Measurements from ENCODE around the gene DCLK1. TPM values are rescaled to one million over a fixed set of nuclear protein-coding genes. Genes with fewer than 3 reads are reported as not detected.

The DCLK1 gene
- total and polyA plus RNA-seq, 2 experiments from 2014 or later: 0.48 to 0.65 TPM

GRCh38 chr13:35923347-35923746 is 207.8 kb downstream of the DCLK1 start:
- Histone ChIP-seq H3K4me2 (ENCODE audit: unreplicated experiment) (peak overlapping the region; percentile 49), H3K79me2 (ENCODE audit: insufficient read depth) (no peaks in the 10 kb centered on the region), H3F3A (ENCODE audit: insufficient read depth) (peaks cover 22% of the 10 kb centered on the region), H3K4me3 (0 out of 2 replicates have a peak overlapping the region, but pooled peaks have one; percentile 6), H2AFZ (no peak overlapping the region), H4K20me1 (ENCODE audit: insufficient read depth) (no peaks in the 10 kb centered on the region), H3K36me3 (ENCODE audit: low read depth) (no peaks in the 10 kb centered on the region), H3K9me3 (ENCODE audit: low read depth) (no peaks in the 10 kb centered on the region), H3K4me1 (ENCODE audit: insufficient read depth) (peaks cover 40% of the 10 kb centered on the region), H3K27me3 (replicated peaks; ENCODE audit: insufficient read depth) (no peaks in the 10 kb centered on the region), H3K9me2 (ENCODE audit: insufficient read depth) (no peaks in the 10 kb centered on the region), H3K27ac (peak overlapping the region; percentile 29), H3K9ac (no peak overlapping the region)
- in situ Hi-C loops (cut with MboI): no loop called here
- TF ChIP-seq EZH2 (IDR thresholded peaks at IDR 0.05; ENCODE audit: insufficient read depth, poor library complexity, severe bottlenecking) (no peak), EZH2phosphoT487 (IDR thresholded peaks at IDR 0.05; ENCODE audit: insufficient read depth, low read depth) (no peak)
- 0% methylated on average over 3 of the region's 3 CpGs for WGBS, 2 experiments (ENCODE audit: low coverage in 1 of 2, low lambda C conversion rate in 2 of 2, missing lambda C conversion rate in 2 of 2)
- peak; percentile 84 for DNase-seq

- no peaks in the 10 kb centered on the region for H4K20me1 ChIP-seq (ENCODE audit: insufficient read depth)
- in situ Hi-C loops (cut with MboI): no loop called here
- no peak overlapping the region for H3K4me2 ChIP-seq (ENCODE audit: unreplicated experiment)
- no peak overlapping the region for H3K27ac ChIP-seq
- no peaks in the 10 kb centered on the region for H3K27me3 ChIP-seq (replicated peaks; ENCODE audit: insufficient read depth)
- peaks cover 23% of the 10 kb centered on the region for H3F3A ChIP-seq (ENCODE audit: insufficient read depth)
- H2AFZ ChIP-seq: no peak overlapping the region
- no peaks in the 10 kb centered on the region for H3K9me3 ChIP-seq (ENCODE audit: low read depth)
- 89 to 94% methylated on average over 7 of the region's 7 CpGs for WGBS, 2 experiments (ENCODE audit: low coverage in 1 of 2, low lambda C conversion rate in 2 of 2, missing lambda C conversion rate in 2 of 2)
- H3K4me3 ChIP-seq: no peak overlapping the region
- peaks cover 43% of the 10 kb centered on the region for H3K4me1 ChIP-seq (ENCODE audit: insufficient read depth)
- H3K79me2 ChIP-seq (ENCODE audit: insufficient read depth): no peaks in the 10 kb centered on the region
- no peaks in the 10 kb centered on the region for H3K36me3 ChIP-seq (ENCODE audit: low read depth)
- TF ChIP-seq EZH2 (IDR thresholded peaks at IDR 0.05; ENCODE audit: insufficient read depth, poor library complexity, severe bottlenecking) (no peak), EZH2phosphoT487 (IDR thresholded peaks at IDR 0.05; ENCODE audit: insufficient read depth, low read depth) (no peak)
- no peak overlapping the region for H3K9ac ChIP-seq
- no peak for DNase-seq
- H3K9me2 ChIP-seq (ENCODE audit: insufficient read depth): no peaks in the 10 kb centered on the region
Observed at GRCh38 chr13:35920816-35921215, 210.4 kb downstream of the DCLK1 start.

- peak overlapping the region; percentile 70 for H3K27ac ChIP-seq
Observed at GRCh38 chr13:35917942-35918645, 213.1 kb downstream of the DCLK1 start.

DNA sequence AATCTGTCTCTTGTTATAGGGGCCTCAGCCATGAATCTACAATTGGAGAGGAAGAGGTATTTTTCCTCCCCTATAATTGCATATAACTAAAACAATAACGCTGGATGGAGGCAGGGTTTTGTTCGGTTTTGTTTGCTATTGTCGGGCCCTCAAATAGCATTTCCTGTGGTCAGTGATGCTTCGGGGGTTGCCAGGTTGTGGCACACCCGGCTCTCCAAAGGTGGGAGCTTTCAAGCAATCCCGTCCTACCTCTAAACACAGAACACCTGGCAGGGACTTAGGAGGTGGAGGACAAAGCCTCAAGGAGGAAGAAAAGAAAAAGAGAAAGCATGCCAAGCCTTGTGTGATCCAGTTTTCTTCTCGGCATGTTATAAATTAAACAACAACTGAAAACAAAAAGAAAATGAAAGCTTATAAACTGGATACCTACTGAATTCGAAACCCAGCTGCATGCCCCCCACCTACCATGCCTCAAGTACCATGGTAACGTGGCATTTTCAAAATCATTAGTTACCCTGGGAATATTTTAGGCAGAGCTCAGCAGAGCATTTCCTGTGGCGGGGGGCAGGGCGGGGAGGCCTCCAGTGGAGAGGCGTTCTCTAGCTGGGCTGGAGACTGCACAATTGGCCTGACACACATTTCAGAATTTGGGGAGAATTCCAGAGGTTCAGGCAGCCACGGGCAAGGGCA is 213.8 kb downstream of the DCLK1 start:
- H3K79me2 ChIP-seq (ENCODE audit: insufficient read depth): no peaks in the 10 kb centered on the region
- no peaks in the 10 kb centered on the region for H3K36me3 ChIP-seq (ENCODE audit: low read depth)
- peak overlapping the region; percentile 80 for H2AFZ ChIP-seq
- peak overlapping the region; percentile 56 for H3K4me3 ChIP-seq
- TF ChIP-seq EZH2 (IDR thresholded peaks at IDR 0.05; ENCODE audit: insufficient read depth, poor library complexity, severe bottlenecking) (no peak), EZH2phosphoT487 (IDR thresholded peaks at IDR 0.05; ENCODE audit: insufficient read depth, low read depth) (no peak)
- no peaks in the 10 kb centered on the region for H3K9me3 ChIP-seq (ENCODE audit: low read depth)
- peaks cover 23% of the 10 kb centered on the region for H3F3A ChIP-seq (ENCODE audit: insufficient read depth)
- no peaks in the 10 kb centered on the region for H4K20me1 ChIP-seq (ENCODE audit: insufficient read depth)
- H3K9me2 ChIP-seq (ENCODE audit: insufficient read depth): no peaks in the 10 kb centered on the region
- peak overlapping the region; percentile 64 for H3K9ac ChIP-seq
- H3K27me3 ChIP-seq (replicated peaks; ENCODE audit: insufficient read depth): no peaks in the 10 kb centered on the region
- peak overlapping the region; percentile 70 for H3K27ac ChIP-seq
- in situ Hi-C loops (cut with MboI): no loop called here
- H3K4me1 ChIP-seq (ENCODE audit: insufficient read depth): peaks cover 38% of the 10 kb centered on the region
- no peak for DNase-seq
- WGBS, 2 experiments (ENCODE audit: low coverage in 1 of 2, low lambda C conversion rate in 2 of 2, missing lambda C conversion rate in 2 of 2): 32 to 42% methylated on average over 11 to 13 of the region's 13 CpGs
- peak overlapping the region; percentile 69 for H3K4me2 ChIP-seq (ENCODE audit: unreplicated experiment)

More at GRCh38 chr13:35917942-35918645, 213.1 kb downstream of the DCLK1 start:
- no peaks in the 10 kb centered on the region for H3K36me3 ChIP-seq (ENCODE audit: low read depth)
- 7 to 8% methylated on average over 8 of the region's 8 CpGs for WGBS, 2 experiments (ENCODE audit: low coverage in 1 of 2, low lambda C conversion rate in 2 of 2, missing lambda C conversion rate in 2 of 2)
- DNase-seq: peak; percentile 72
- H3K9me2 ChIP-seq (ENCODE audit: insufficient read depth): no peaks in the 10 kb centered on the region
- TF ChIP-seq EZH2phosphoT487 (IDR thresholded peaks at IDR 0.05; ENCODE audit: insufficient read depth, low read depth) (no peak), EZH2 (IDR thresholded peaks at IDR 0.05; ENCODE audit: insufficient read depth, poor library complexity, severe bottlenecking) (no peak)
- peak overlapping the region; percentile 64 for H3K9ac ChIP-seq
- no peaks in the 10 kb centered on the region for H3K27me3 ChIP-seq (replicated peaks; ENCODE audit: insufficient read depth)
- H4K20me1 ChIP-seq (ENCODE audit: insufficient read depth): no peaks in the 10 kb centered on the region
- peaks cover 23% of the 10 kb centered on the region for H3F3A ChIP-seq (ENCODE audit: insufficient read depth)
- H3K4me1 ChIP-seq (ENCODE audit: insufficient read depth): peaks cover 45% of the 10 kb centered on the region
- H2AFZ ChIP-seq: peak overlapping the region; percentile 80
- H3K4me2 ChIP-seq (ENCODE audit: unreplicated experiment): peak overlapping the region; percentile 69
- no peaks in the 10 kb centered on the region for H3K79me2 ChIP-seq (ENCODE audit: insufficient read depth)
- in situ Hi-C loops (cut with MboI): no loop called here
- H3K9me3 ChIP-seq (ENCODE audit: low read depth): no peaks in the 10 kb centered on the region
- H3K4me3 ChIP-seq: peak overlapping the region; percentile 56
